ENCODE results near the gene RPH3AL. TPM values are rescaled to one million over a fixed set of nuclear protein-coding genes. Genes with fewer than 3 reads are reported as not detected.

The RPH3AL gene
- total and polyA plus RNA-seq, 2 of the 8 experiments (the other 6 are each of a cell fraction or from before 2014, with no cell fraction given), result 5.6 to 5.8 TPM

- H2BK12ac ChIP-seq (ENCODE audit: low read depth, low read length), result no peak overlapping the region
- H2BK15ac ChIP-seq (ENCODE audit: low read length), result no peak overlapping the region
- no peak for TF ChIP-seq KDM1A (IDR thresholded peaks at IDR 0.05; ENCODE audit: borderline replicate concordance, low read length)
- H3K23ac ChIP-seq (ENCODE audit: insufficient read length), result no peak overlapping the region
- H3K23me2 ChIP-seq (ENCODE audit: low read depth, low read length), result no peaks in the 10 kb centered on the region
- H3K18ac ChIP-seq (ENCODE audit: extremely low read depth, low read length), result no peak overlapping the region
- H3K27me3 ChIP-seq (replicated peaks in 1 of 4; ENCODE audit: control insufficient read depth in 3 of 4, extremely low read depth in 1 of 4, insufficient read depth in 3 of 4, low read length in 3 of 4), result peaks cover 0 to 8% (median 0%) of the 10 kb centered on the region in 4 experiments; a peak in 3 of 7 replicates
- ChIA-PET CTCF (ENCODE audit: partially characterized antibody) (no interaction called here), POLR2A (ENCODE audit: partially characterized antibody) (no interaction called here)
- H4K20me1 ChIP-seq (replicated peaks in 1 of 2; ENCODE audit: control insufficient read depth in 1 of 2, insufficient read depth in 2 of 2, low read length in 2 of 2), result no peaks in the 10 kb centered on the region
- peak in 1 of 2 experiments; percentile 37 for DNase-seq (ENCODE audit: low read depth in 1 of 2, low spot score in 2 of 2)
- 85% methylated on average over 11 of the region's 17 CpGs; no CpG with 5 or more reads in 1 of the 2 experiments for WGBS, 2 experiments (ENCODE audit: extremely low coverage in 1 of 2, insufficient coverage in 1 of 2, insufficient read length in 1 of 2, insufficient replicate concordance in 2 of 2, low coverage in 1 of 2, low lambda C conversion rate in 2 of 2, missing lambda C conversion rate in 1 of 2)
- H3K27ac ChIP-seq (ENCODE audit: low read depth, low read length), result no peak overlapping the region
- no peak overlapping the region for H2BK5ac ChIP-seq (ENCODE audit: low read depth, low read length)
- no peak overlapping the region for H3K4me3 ChIP-seq (ENCODE audit: extremely low read depth in 1 of 4, insufficient read depth in 2 of 4, low read depth in 3 of 4, low read length in 4 of 4)
- H2BK120ac ChIP-seq (replicated peaks; ENCODE audit: low read depth, low read length), result no peak overlapping the region
- H3K4ac ChIP-seq (replicated peaks; ENCODE audit: insufficient read length, low read depth, low read length), result no peak overlapping the region
- no peak overlapping the region for H3K4me2 ChIP-seq (ENCODE audit: insufficient read depth in 1 of 2, low read depth in 2 of 2, low read length in 2 of 2)
- H4K91ac ChIP-seq (replicated peaks; ENCODE audit: insufficient read length, low read length), result no peak overlapping the region
- no peak for FAIRE-seq
- no peaks in the 10 kb centered on the region for H3K36me3 ChIP-seq (ENCODE audit: control insufficient read depth in 2 of 4, insufficient read depth in 4 of 4, low read length in 3 of 4)
- no peak overlapping the region for H3K14ac ChIP-seq (ENCODE audit: insufficient read length)
- H2AK5ac ChIP-seq (ENCODE audit: low read depth, low read length), result no peak overlapping the region
- H3K56ac ChIP-seq (replicated peaks; ENCODE audit: insufficient read length, low read depth, low read length), result no peak overlapping the region
- no peaks in the 10 kb centered on the region for H3K79me1 ChIP-seq (ENCODE audit: low read depth, low read length)
- H4K5ac ChIP-seq (ENCODE audit: insufficient read length, low read depth, low read length), result no peak overlapping the region
- no peaks in the 10 kb centered on the region for H3K79me2 ChIP-seq (ENCODE audit: control insufficient read depth in 1 of 2, insufficient read depth in 2 of 2, low read length in 2 of 2)
- no peak overlapping the region; the same call in 1 of the 2 replicates for H4K8ac ChIP-seq (ENCODE audit: extremely low read depth, insufficient read depth, low read length)
- H3K9me3 ChIP-seq (ENCODE audit: insufficient read depth in 2 of 2, low read depth in 1 of 2, low read length in 1 of 2), result no peaks in the 10 kb centered on the region
- H2BK20ac ChIP-seq (ENCODE audit: low read length), result no peak overlapping the region
- no peak overlapping the region for H3K9ac ChIP-seq (replicated peaks in 1 of 4; ENCODE audit: extremely low read depth in 1 of 4, low read depth in 3 of 4, low read length in 3 of 4)
- no peak overlapping the region for H2AFZ ChIP-seq (ENCODE audit: low read length)
- H3K4me1 ChIP-seq (replicated peaks in 1 of 4; ENCODE audit: control insufficient read depth in 3 of 4, insufficient read depth in 4 of 4, low read length in 3 of 4), result peaks cover 0 to 9% (median 2%) of the 10 kb centered on the region in 4 experiments; a peak in 5 of 7 replicates
Measured at GRCh38 chr17:288802-289356, 63.7 kb downstream of the RPH3AL start.

Measured in H1 (cell line).